ENCODE results near the gene UBXN11.

- TF ChIP-seq CTCF (IDR thresholded peaks at IDR 0.05 in 4 of 5, conservative IDR thresholded peaks at IDR 0.05 in 1 of 5): no peak
- TF ChIP-seq POLR2A (IDR thresholded peaks at IDR 0.05): no peak
Measured at GRCh38 chr1:26323382-26323781, 16.9 kb upstream of the UBXN11 start.
